ENCODE data around the gene TMEM233.

TMEM233 gene

DNA sequence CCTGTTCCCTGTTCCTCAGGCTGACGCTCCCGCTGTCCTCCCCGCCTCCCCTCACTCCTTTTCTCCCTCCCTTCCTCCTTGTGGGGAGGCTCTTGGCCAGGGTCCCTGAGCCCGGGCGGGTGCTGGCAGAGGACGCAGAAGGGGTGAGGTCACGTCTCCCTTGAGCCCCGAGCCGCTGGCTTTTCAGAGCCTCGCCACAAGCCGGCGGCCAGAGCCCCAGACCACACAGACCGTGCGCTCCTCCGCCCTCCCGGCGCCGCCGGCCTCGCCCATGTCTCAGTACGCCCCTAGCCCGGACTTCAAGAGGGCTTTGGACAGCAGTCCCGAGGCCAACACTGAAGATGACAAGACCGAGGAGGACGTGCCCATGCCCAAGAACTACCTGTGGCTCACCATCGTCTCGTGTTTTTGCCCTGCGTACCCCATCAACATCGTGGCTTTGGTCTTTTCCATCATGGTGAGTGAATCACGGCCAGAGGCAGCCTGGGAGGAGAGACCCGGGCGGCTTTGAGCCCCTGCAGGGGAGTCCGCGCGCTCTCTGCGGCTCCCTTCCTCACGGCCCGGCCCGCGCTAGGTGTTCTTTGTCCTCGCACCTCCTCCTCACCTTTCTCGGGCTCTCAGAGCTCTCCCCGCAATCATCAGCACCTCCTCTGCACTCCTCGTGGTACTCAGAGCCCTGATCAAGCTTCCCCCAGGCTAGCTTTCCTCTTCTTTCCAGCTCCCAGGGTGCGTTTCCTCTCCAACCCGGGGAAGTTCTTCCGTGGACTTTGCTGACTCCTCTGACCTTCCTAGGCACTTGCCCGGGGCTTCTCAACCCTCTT is at the start of gene TMEM233:
TSS of gene TMEM233 (plus strand) at position 197 of the 821 bp plus-strand sequence. CDS start at position 272, 75 bp downstream.
- no peak within 1 kb of the TSS for H3K4me3 Mint-ChIP-seq
- no peaks in the 10 kb centered on the region for H3K9me3 Mint-ChIP-seq
- H3K36me3 Mint-ChIP-seq (ENCODE audit: low read depth) = no peaks in the 10 kb centered on the region
- peaks cover 8% of the 10 kb centered on the region for H3K4me1 Mint-ChIP-seq (ENCODE audit: low read depth)
- peaks cover 64% of the 10 kb centered on the region for H3K27me3 Mint-ChIP-seq (ENCODE audit: low read depth)
- no peak within 1 kb of the TSS for H3K27ac Mint-ChIP-seq

DNA sequence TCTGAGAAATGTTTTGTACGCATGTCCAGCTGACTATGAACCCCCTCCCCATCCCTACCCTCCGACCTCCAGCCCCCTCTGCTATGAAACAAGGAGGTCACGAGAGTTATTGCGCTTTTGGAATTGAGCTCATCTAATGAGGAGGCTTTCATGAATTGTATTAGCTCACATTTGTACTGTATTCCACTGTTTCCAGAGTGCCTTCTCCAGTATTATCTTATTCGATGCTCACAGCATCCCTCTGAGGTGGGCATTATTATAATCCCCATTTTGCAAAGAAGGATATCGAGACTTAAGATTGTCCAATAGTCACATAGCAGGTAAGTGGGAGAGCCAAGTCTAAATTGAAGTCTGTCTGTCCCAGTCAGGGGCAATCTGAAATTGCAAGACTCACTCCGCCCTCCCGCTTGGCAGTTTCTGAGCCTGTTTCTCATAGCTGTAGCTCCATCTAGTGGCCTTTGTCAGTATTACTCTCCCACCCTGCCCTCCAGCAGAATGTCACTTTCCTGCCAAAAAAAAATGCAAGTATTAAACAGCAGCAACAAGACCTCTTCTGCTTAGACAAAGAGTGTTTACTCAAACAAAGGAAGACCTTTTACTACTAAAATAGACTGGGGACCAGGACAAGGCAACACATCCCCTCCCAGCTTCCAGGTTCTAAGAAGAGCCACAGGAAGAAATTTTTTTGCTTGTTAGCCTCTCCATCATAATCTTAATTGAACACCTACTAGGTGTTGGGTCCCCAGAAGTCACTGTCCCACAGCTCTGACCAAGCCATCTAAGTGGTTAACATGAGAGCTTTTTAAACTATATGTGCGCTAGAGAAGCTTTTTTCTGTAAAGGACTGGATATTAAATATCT is 48.6 kb upstream of the TMEM233 start:
- H3K27me3 Mint-ChIP-seq (ENCODE audit: low read depth) = peaks cover 3% of the 10 kb centered on the region
- H3K9me3 Mint-ChIP-seq = no peaks in the 10 kb centered on the region
- H3K36me3 Mint-ChIP-seq (ENCODE audit: low read depth) = no peaks in the 10 kb centered on the region
- no peak overlapping the region for H3K4me3 Mint-ChIP-seq
- no peaks in the 10 kb centered on the region for H3K4me1 Mint-ChIP-seq (ENCODE audit: low read depth)
- H3K27ac Mint-ChIP-seq = no peak overlapping the region

DNA sequence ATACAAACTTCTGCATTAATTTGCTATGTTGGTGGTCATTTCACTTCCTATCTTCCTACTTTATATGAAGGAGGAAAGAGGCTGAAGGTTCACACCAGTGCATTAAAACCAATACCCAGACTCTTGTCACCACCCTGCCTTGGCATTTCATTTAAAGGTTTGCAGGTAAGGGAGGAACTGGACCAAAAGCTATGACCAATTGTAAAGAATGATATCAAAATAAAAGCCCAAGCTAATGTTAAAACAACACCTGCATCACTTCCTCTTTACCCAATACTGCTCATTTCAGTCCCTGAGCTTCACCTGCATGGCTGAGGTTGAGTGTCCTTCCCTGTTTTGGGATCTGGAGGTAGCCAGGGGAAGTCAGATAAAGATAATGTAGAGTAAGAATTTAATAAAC is 47.2 kb upstream of the TMEM233 start:
- H3K36me3 Mint-ChIP-seq (ENCODE audit: low read depth) = no peaks in the 10 kb centered on the region
- H3K4me1 Mint-ChIP-seq (ENCODE audit: low read depth) = no peaks in the 10 kb centered on the region
- no peak overlapping the region for H3K27ac Mint-ChIP-seq
- peaks cover 3% of the 10 kb centered on the region for H3K27me3 Mint-ChIP-seq (ENCODE audit: low read depth)
- H3K4me3 Mint-ChIP-seq = no peak overlapping the region
- H3K9me3 Mint-ChIP-seq = no peaks in the 10 kb centered on the region

GRCh38 chr12:119547001-119547400 is 46.6 kb upstream of the TMEM233 start:
- no peaks in the 10 kb centered on the region for H3K36me3 Mint-ChIP-seq (ENCODE audit: low read depth)
- no peaks in the 10 kb centered on the region for H3K9me3 Mint-ChIP-seq
- no peak overlapping the region for H3K27ac Mint-ChIP-seq
- H3K4me1 Mint-ChIP-seq (ENCODE audit: low read depth) = no peaks in the 10 kb centered on the region
- H3K4me3 Mint-ChIP-seq = no peak overlapping the region
- H3K27me3 Mint-ChIP-seq (ENCODE audit: low read depth) = peaks cover 3% of the 10 kb centered on the region

GRCh38 chr12:119556854-119557253 is 36.7 kb upstream of the TMEM233 start:
- Mint-ChIP-seq H3K4me3 (no peak overlapping the region), H3K9me3 (no peaks in the 10 kb centered on the region), H3K4me1 (ENCODE audit: low read depth) (no peaks in the 10 kb centered on the region), H3K27ac (no peak overlapping the region), H3K36me3 (ENCODE audit: low read depth) (no peaks in the 10 kb centered on the region), H3K27me3 (ENCODE audit: low read depth) (no peaks in the 10 kb centered on the region)

GRCh38 chr12:119565404-119565803 is 28.2 kb upstream of the TMEM233 start:
- no peaks in the 10 kb centered on the region for H3K27me3 Mint-ChIP-seq (ENCODE audit: low read depth)
- no peak overlapping the region for H3K4me3 Mint-ChIP-seq
- no peaks in the 10 kb centered on the region for H3K4me1 Mint-ChIP-seq (ENCODE audit: low read depth)
- H3K36me3 Mint-ChIP-seq (ENCODE audit: low read depth) = no peaks in the 10 kb centered on the region
- no peaks in the 10 kb centered on the region for H3K9me3 Mint-ChIP-seq
- no peak overlapping the region for H3K27ac Mint-ChIP-seq

DNA sequence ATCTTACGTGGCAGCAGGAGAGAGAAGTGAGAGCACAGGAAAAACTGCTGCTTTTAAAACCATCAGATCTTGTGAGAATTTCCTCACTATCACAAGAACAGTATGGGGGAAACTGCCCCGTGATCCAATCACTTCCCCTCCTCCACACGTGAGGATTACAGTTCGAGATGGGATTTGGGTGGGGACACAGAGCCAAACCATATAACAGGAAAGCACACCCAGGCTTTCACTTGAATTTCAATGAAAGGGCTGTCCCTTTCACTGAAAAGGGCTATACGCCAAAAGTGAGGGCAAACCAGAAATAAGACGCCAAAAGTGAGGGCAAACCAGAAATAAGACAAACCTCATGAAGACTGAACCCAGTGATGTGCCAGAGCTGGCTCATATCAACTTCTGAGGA is 22.8 kb upstream of the TMEM233 start:
- no peaks in the 10 kb centered on the region for H3K4me1 Mint-ChIP-seq (ENCODE audit: low read depth)
- H3K4me3 Mint-ChIP-seq = no peak overlapping the region
- H3K9me3 Mint-ChIP-seq = no peaks in the 10 kb centered on the region
- no peaks in the 10 kb centered on the region for H3K36me3 Mint-ChIP-seq (ENCODE audit: low read depth)
- no peak overlapping the region for H3K27ac Mint-ChIP-seq
- no peaks in the 10 kb centered on the region for H3K27me3 Mint-ChIP-seq (ENCODE audit: low read depth)

DNA sequence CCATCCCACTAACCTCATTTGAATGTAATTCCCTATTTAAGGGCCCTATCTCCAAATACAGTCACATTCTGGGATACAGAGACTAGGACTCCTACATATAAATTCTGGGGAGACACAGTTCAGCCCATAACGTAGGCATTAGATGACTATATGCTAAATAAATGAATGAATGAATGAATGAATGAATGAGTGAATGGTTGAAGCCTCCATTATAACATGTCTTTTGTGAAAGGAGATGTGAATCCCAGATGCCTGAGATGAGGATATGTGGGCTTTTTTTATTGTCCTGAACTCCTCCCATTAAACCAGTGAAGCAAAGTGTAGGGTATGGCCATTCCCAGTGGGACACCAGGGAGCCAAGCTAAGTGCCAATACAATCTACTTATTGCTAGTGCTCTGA is 20.5 kb upstream of the TMEM233 start:
- Mint-ChIP-seq H3K27me3 (ENCODE audit: low read depth) (peaks cover 6% of the 10 kb centered on the region), H3K36me3 (ENCODE audit: low read depth) (no peaks in the 10 kb centered on the region), H3K27ac (no peak overlapping the region), H3K4me3 (no peak overlapping the region), H3K4me1 (ENCODE audit: low read depth) (no peaks in the 10 kb centered on the region), H3K9me3 (no peaks in the 10 kb centered on the region)

DNA sequence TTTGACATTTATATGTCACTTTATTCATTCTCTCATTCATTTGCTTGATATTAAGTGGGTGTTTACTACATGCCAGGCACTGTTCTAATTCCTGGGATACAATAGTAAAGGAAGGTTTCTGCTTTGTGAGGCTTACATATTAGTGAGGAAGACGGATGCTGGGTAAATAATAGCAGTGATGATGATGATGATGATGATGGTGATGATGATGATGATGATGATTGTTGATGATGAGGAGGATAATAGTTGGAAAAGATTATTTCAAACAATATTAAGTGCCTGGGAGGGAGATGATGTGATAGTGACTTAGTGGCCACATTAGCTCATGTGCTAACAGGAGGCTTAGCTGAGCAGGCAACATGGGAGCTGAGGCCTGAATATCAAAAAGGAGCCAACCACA is 19.3 kb upstream of the TMEM233 start:
- peaks cover 6% of the 10 kb centered on the region for H3K27me3 Mint-ChIP-seq (ENCODE audit: low read depth)
- H3K36me3 Mint-ChIP-seq (ENCODE audit: low read depth) = no peaks in the 10 kb centered on the region
- H3K4me3 Mint-ChIP-seq = no peak overlapping the region
- no peaks in the 10 kb centered on the region for H3K9me3 Mint-ChIP-seq
- H3K4me1 Mint-ChIP-seq (ENCODE audit: low read depth) = no peaks in the 10 kb centered on the region
- H3K27ac Mint-ChIP-seq = no peak overlapping the region

DNA sequence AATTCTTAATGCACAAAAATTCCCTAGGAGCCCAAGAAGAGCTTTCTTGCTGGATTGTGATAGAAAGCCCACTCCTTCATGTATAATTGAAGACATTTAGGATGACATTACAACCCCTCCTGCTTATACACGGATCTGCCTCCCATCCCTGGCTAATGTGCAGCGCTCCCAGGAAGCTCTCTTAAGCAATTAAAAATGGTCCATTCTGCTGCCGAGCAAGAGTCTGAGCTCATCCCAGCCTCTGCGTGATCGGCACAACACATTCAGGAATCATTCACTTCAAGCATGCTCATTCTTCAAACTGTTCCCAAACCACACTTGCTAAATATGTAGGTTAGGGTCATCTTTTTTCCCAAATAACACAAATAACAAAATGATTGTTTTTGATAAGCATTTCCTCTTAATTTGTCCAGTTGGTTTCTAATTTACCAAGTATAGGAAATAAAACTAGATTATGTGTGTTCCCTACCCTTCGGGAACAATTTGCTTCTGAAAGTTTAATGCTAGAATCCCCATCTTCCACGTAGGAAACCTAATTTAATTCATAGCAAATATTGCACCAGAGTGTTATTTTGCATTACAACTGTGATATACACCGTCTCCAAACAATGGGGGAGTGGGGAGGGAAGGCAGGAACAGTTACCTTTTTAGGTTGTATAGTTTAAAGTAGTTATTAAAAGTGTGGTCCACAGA is 17.3 kb upstream of the TMEM233 start:
- Mint-ChIP-seq H3K27ac (no peak overlapping the region), H3K4me1 (ENCODE audit: low read depth) (no peaks in the 10 kb centered on the region), H3K36me3 (ENCODE audit: low read depth) (no peaks in the 10 kb centered on the region), H3K9me3 (no peaks in the 10 kb centered on the region), H3K27me3 (ENCODE audit: low read depth) (peaks cover 6% of the 10 kb centered on the region), H3K4me3 (no peak overlapping the region)

DNA sequence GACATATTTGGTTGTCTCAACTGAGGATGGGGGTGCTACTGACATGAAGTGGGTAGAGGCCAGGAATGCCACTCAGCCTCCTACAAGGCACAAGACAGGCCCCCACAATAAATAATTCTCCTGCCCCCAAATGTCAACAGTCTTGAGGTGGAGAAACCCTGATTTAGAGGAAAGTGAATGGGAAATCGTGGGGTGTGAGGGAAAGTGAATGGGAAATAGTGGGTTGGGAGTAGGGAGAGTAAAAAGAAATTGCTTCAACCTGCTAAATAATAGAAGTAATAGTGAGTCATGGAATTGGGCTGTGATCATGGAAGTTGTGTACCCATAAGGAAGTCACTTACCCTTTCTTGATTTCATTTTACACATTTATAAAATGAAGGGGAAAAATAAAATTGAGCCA is 16.7 kb upstream of the TMEM233 start:
- no peak overlapping the region for H3K27ac Mint-ChIP-seq
- H3K4me3 Mint-ChIP-seq = no peak overlapping the region
- H3K36me3 Mint-ChIP-seq (ENCODE audit: low read depth) = no peaks in the 10 kb centered on the region
- H3K4me1 Mint-ChIP-seq (ENCODE audit: low read depth) = no peaks in the 10 kb centered on the region
- no peaks in the 10 kb centered on the region for H3K9me3 Mint-ChIP-seq
- peaks cover 6% of the 10 kb centered on the region for H3K27me3 Mint-ChIP-seq (ENCODE audit: low read depth)

DNA sequence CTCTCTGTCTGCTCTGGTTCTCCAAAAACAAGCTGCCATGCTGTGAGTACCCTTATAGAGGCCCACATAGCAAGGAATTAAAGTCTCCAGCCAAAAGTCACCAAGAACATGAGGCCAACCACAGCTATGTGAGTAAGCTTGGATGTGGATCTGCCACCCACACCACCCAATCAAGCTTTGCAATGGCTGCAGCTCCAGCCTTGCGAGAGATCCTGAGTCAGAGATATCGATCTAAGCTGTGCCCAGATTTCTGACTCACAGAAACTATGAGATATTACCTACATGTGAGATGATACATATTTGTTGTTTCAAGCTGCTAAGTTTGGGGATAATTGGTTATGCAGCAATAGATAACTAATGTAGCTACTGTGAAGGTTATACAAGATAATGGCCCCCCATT is 15.5 kb upstream of the TMEM233 start:
- H3K27me3 Mint-ChIP-seq (ENCODE audit: low read depth) = peaks cover 10% of the 10 kb centered on the region
- no peaks in the 10 kb centered on the region for H3K36me3 Mint-ChIP-seq (ENCODE audit: low read depth)
- no peak overlapping the region for H3K4me3 Mint-ChIP-seq
- no peaks in the 10 kb centered on the region for H3K9me3 Mint-ChIP-seq
- no peaks in the 10 kb centered on the region for H3K4me1 Mint-ChIP-seq (ENCODE audit: low read depth)
- H3K27ac Mint-ChIP-seq = no peak overlapping the region

DNA sequence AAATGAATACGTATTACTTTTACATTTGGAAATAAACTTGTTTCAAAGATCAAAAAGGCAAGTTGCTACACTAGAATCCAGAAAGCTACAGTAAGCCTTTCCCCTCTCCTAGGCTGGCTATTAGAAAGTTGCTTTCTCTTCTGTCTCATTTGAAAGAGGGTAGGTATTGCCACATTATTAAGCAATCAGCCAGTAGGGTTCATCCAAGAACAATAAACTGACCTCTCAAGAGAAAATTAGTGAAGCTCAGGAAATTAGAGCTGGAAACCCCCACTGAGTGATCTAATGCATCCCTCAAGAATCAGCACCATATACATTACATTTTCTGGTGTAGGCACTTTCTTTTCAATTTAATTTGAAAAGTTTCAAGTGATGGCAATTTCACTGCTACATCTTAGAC is 4.5 kb upstream of the TMEM233 start:
- Mint-ChIP-seq H3K27me3 (ENCODE audit: low read depth) (peaks cover 29% of the 10 kb centered on the region), H3K4me1 (ENCODE audit: low read depth) (no peaks in the 10 kb centered on the region), H3K9me3 (no peaks in the 10 kb centered on the region), H3K4me3 (no peak overlapping the region), H3K27ac (no peak overlapping the region), H3K36me3 (ENCODE audit: low read depth) (no peaks in the 10 kb centered on the region)

GRCh38 chr12:119589634-119590033 is 3.9 kb upstream of the TMEM233 start:
- no peaks in the 10 kb centered on the region for H3K36me3 Mint-ChIP-seq (ENCODE audit: low read depth)
- peaks cover 34% of the 10 kb centered on the region for H3K27me3 Mint-ChIP-seq (ENCODE audit: low read depth)
- peaks cover 2% of the 10 kb centered on the region for H3K4me1 Mint-ChIP-seq (ENCODE audit: low read depth)
- H3K4me3 Mint-ChIP-seq = no peak overlapping the region
- H3K27ac Mint-ChIP-seq = no peak overlapping the region
- H3K9me3 Mint-ChIP-seq = no peaks in the 10 kb centered on the region

Data from T-helper 1 cell treated with Interleukin-12 subunit alpha and Interleukin-12 subunit beta and Interleukin-4 antibody, amounts not matched to agents 30 μg/mL and 1 μg/mL, for 36 hours (primary cell).